ENCODE measurements around the gene TSPAN4.

GRCh38 chr11:802693-803466, 39.8 kb upstream of the TSPAN4 start:
- no peak for TF ChIP-seq SALL2 (tag by site-specific recombination; IDR thresholded peaks at IDR 0.05; ENCODE audit: borderline replicate concordance)
- TF ChIP-seq PATZ1 (tag by site-specific recombination; IDR thresholded peaks at IDR 0.05): no peak
- no peak for TF ChIP-seq ZNF169 (tag by site-specific recombination; IDR thresholded peaks at IDR 0.05)
- no peak for TF ChIP-seq ZNF621 (tag by site-specific recombination; IDR thresholded peaks at IDR 0.05)

Data from HEK293 (cell line).